Natural killer cell (primary cell): ENCODE data around the gene LRR1. TPM values are rescaled to one million over a fixed set of nuclear protein-coding genes. Genes with fewer than 3 reads are reported as not detected.

Experiments
- ATAC-seq, 3 donors: fragments of 150-1000 bp in 2 of 3; fragments of 200-7000 bp in 1 of 3; cut with Tn5 transposase; 1 replicate in 1 of 3; 2 replicates in 2 of 3; pipeline ENCODE4 v1.10.0; 2021; ENCODE audit warnings: mild to moderate bottlenecking in 2 of 3, moderate library complexity in 2 of 3
- DNase-seq, 2 donors: peaks; one replicate each; pipeline versions ENCODE4 v3.0.0 to v3.0.0-alpha.2; 2013 to 2021; ENCODE audit warnings: mixed read lengths in 1 of 2
- H3K27ac ChIP-seq: one replicate; pipeline ENCODE4 v1.5.1; 2013; ENCODE audit warnings: mild to moderate bottlenecking, low read length
- H3K27me3 ChIP-seq: one replicate; pipeline ENCODE4 v1.6.1; 2013; ENCODE audit warnings: low read length; ENCODE audit not compliant: control insufficient read depth, insufficient read depth
- H3K36me3 ChIP-seq: one replicate; pipeline ENCODE4 v1.6.1; 2013; ENCODE audit warnings: low read length; ENCODE audit not compliant: control insufficient read depth, insufficient read depth
- H3K4me1 ChIP-seq: one replicate; pipeline ENCODE4 v1.6.1; 2013; ENCODE audit warnings: low read length; ENCODE audit not compliant: control insufficient read depth, insufficient read depth
- H3K4me3 ChIP-seq: one replicate; pipeline ENCODE4 v1.5.1; 2013; ENCODE audit warnings: low read length
- H3K9me3 ChIP-seq: one replicate; pipeline ENCODE4 v1.6.1; 2013; ENCODE audit warnings: low read length; ENCODE audit not compliant: control insufficient read depth, insufficient read depth
- H3K27ac Mint-ChIP-seq, 2 donors: one replicate each; pipeline ENCODE4 v1.8.0; 2022; ENCODE audit warnings: mild to moderate bottlenecking in 2 of 2, mixed read lengths in 2 of 2, moderate library complexity in 1 of 2
- H3K27me3 Mint-ChIP-seq, 2 donors: one replicate each; pipeline ENCODE4 v1.8.0; 2022; ENCODE audit warnings: low read depth in 2 of 2, mixed read lengths in 2 of 2
- H3K36me3 Mint-ChIP-seq: one replicate; pipeline ENCODE4 v1.8.0; 2022; ENCODE audit warnings: mixed read lengths
- H3K4me1 Mint-ChIP-seq, 2 donors: one replicate each; pipeline ENCODE4 v1.8.0; 2022; ENCODE audit warnings: mixed read lengths in 2 of 2
- H3K4me3 Mint-ChIP-seq: one replicate; pipeline ENCODE4 v1.8.0; 2022; ENCODE audit warnings: mild to moderate bottlenecking, moderate library complexity, mixed read lengths
- H3K9me3 Mint-ChIP-seq, 2 donors: one replicate each; pipeline ENCODE4 v1.8.0; 2022; ENCODE audit warnings: mixed read lengths in 2 of 2
- WGBS: methylation state at CpG from one replicate; pipeline ENCODE4 v1.1.7; 2013; ENCODE audit warnings: missing lambda C conversion rate; ENCODE audit not compliant: insufficient coverage; 5-methylcytosine and 5-hydroxymethylcytosine counted together
- intact Hi-C: fragments of 100-400 bp; cut with micrococcal nuclease; formaldehyde crosslinking; loops from one replicate; pipeline ENCODE4 v1.14.2; 2022
- total RNA-seq, 4 donors: library from RNA; stranded (reverse); fragments of 120-200 nt in 1 of 4; gene quantifications; one replicate each; pipeline versions ENCODE4 v1.2.3 to v1.2.4, GENCODE V29; 2013 to 2022
- TF ChIP-seq, protein P1 (sequence below): fragments of 200-600 bp; IDR thresholded peaks from one replicate; pipeline ENCODE4 v1.8.0; 2022; ENCODE audit warnings: antibody characterized with exemption

The LRR1 gene
- total RNA-seq, 3 donors from 2014 or later (not counting 1 experiment from before 2014, with no cell fraction given) = 8.1 to 11.7 (median 8.7) TPM

DNA sequence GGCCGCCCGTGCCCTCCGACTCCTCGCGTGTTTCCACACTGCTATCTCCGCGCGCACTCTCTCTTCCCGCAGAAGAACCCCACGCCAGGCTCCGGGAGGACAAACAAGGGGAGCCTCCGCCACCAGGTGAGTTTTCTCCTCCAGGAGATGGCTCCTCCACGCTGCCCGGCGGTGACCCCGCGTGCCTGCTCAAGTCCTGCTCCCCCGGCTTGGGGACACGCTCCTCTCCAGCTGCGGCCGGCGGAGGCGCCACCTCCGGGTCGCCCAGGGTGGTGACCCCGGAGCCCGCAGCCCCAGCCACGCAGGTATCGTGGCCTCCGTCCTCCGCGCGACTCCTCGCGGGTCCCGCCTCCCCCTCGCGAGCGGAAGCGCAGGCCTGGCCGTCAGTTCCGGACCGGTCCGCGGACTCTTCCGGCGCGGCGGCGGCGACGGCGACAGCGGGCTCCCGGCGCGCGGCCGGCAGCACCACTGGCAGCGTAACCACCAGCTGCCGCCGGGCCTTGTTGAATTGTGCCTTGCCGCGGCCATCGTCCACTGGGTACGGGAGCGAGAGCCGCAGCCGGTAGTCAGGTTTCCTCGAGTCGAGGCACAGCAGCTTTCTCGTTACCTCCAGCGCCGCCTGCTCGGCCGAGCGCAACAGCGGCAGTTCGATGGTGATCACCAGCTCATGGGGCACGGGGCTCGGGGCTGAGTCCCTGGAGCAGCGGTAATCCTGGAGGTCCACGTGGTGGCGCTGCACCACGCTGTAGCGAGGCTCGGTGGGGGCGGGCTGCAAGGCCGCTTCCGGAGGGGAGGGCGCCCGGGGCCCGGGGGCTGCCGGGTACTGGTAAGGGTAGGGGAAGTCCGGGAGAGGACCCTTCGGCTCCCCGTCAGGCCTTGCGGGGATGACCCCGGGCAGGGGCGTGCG, 35.2 kb downstream of the LRR1 start:
- Mint-ChIP-seq H3K9me3 (no peaks in the 10 kb centered on the region), H3K36me3 (peaks cover 6% of the 10 kb centered on the region), H3K27me3 (no peaks in the 10 kb centered on the region), H3K4me3 (peak overlapping the region; percentile 97), H3K27ac (peak overlapping the region; percentile 96), H3K4me1 (peaks cover 31 to 44% of the 10 kb centered on the region in 2 donors)
- H3K4me1 ChIP-seq = peaks cover 32% of the 10 kb centered on the region
- H3K9me3 ChIP-seq = no peaks in the 10 kb centered on the region
- intact Hi-C loops = loop anchor here (1.0 to 10.0 kb wide), 7 partner anchors 14 to 591 kb away; partner anchors contain the start of genes KLHDC2, MGAT2, NEMF and RPL36AL
- WGBS = under 1% methylated on average over 101 of the region's 101 CpGs
- ATAC-seq (peak; percentile 84 to 95 (median 84)), DNase-seq (peak; percentile 91 to 97)
- TF ChIP-seq, protein P1, sequence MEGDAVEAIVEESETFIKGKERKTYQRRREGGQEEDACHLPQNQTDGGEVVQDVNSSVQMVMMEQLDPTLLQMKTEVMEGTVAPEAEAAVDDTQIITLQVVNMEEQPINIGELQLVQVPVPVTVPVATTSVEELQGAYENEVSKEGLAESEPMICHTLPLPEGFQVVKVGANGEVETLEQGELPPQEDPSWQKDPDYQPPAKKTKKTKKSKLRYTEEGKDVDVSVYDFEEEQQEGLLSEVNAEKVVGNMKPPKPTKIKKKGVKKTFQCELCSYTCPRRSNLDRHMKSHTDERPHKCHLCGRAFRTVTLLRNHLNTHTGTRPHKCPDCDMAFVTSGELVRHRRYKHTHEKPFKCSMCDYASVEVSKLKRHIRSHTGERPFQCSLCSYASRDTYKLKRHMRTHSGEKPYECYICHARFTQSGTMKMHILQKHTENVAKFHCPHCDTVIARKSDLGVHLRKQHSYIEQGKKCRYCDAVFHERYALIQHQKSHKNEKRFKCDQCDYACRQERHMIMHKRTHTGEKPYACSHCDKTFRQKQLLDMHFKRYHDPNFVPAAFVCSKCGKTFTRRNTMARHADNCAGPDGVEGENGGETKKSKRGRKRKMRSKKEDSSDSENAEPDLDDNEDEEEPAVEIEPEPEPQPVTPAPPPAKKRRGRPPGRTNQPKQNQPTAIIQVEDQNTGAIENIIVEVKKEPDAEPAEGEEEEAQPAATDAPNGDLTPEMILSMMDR = peak; percentile 89
- H3K4me3 ChIP-seq = peak overlapping the region; percentile 98
- peak overlapping the region; percentile 93 for H3K27ac ChIP-seq
- H3K27me3 ChIP-seq = no peaks in the 10 kb centered on the region
- peaks cover 10% of the 10 kb centered on the region for H3K36me3 ChIP-seq

DNA sequence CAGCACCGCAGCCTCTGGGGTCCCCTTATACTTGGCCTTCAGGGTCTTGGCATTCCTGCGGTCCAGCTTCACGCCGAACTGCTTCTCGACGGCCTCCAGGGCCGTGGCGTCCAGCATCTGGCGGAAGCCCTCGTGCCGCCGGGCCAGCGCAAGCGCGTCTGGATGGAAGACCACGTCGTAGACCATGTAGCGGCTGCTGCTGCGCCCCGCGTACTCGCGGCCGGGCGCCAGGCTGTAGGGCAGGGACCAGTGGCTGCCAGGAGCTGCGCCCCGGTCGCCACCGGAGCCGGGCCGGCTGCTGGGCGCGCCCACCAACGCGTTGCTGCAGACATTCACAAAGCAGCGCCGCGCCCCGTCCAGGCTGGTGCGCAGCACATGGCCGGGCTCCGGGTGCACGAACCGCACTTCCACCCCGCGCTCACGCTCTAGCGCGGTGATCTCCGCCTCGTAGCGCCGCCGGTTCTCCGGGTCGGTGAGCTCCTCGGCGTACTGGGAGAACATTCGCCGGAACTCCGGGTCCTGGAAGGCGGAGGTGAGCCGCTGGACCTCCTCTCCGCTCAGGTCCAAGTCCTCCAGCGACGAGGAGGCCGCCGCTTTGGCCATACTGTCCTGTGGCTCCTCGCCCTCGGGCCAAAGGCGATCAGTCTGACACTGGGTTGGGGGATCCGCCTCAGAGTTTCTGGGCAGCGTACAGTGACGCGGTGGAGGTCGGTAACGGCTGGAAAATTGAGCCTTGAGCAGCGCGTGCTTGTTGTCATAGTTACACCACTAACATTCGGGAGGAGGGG, 36.0 kb downstream of the LRR1 start, which contains the start of gene DNAAF2:
Gene DNAAF2 (minus strand): TSS at position 698 of the 788 bp plus-strand sequence. CDS start 95 bp downstream, at position 603.
- H3K4me1 Mint-ChIP-seq = peaks cover 35 to 44% of the 10 kb centered on the region in 2 donors

DNA sequence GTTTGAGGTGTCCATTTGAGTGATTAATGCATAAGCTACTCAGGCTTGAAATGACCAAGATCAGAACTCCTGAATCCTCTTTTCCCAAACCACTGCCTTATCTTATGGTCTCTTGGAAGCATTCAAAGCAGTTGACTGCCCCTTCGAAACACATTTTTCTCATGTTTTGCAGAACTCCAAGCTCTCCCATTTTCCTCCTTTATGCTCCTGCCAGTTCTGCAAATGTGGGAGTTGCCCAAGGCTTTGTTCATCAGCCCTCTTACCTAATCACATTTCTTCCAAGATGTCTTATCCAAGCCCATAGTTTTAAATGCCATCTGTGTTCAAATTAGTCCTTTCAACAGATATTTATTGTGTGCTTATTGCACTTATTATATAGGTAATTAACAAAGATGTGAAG, 38.1 kb downstream of the LRR1 start:
- Histone ChIP-seq H3K9me3 (no peaks in the 10 kb centered on the region), H3K27ac (no peak overlapping the region), H3K36me3 (peaks cover 13% of the 10 kb centered on the region), H3K27me3 (no peaks in the 10 kb centered on the region), H3K4me1 (peaks cover 28% of the 10 kb centered on the region), H3K4me3 (no peak overlapping the region)
- ATAC-seq = no peak
- H3K4me3 Mint-ChIP-seq = peak overlapping the region; percentile 97
- H3K27me3 Mint-ChIP-seq = no peaks in the 10 kb centered on the region
- TF ChIP-seq, protein P1 = no peak
- DNase-seq = no peak
- H3K27ac Mint-ChIP-seq = peak overlapping the region; percentile 96
- peaks cover 37 to 45% of the 10 kb centered on the region in 2 donors for H3K4me1 Mint-ChIP-seq
- H3K9me3 Mint-ChIP-seq = no peaks in the 10 kb centered on the region
- WGBS = 100% methylated on average over 1 of the region's 1 CpG
- H3K36me3 Mint-ChIP-seq = peaks cover 7% of the 10 kb centered on the region
- intact Hi-C loops = loop anchor here (10.0 kb wide), 1 partner anchor 588 kb away; no protein-coding TSS in a partner anchor

More for the DNA sequence above, 36.0 kb downstream of the LRR1 start, which contains the start of gene DNAAF2:
- TF ChIP-seq, protein P1 = no peak
- Histone ChIP-seq H3K4me1 (peaks cover 32% of the 10 kb centered on the region), H3K4me3 (peak within 1 kb of the TSS; percentile 98), H3K9me3 (no peaks in the 10 kb centered on the region), H3K27ac (peak within 1 kb of the TSS; percentile 93), H3K27me3 (no peaks in the 10 kb centered on the region), H3K36me3 (peaks cover 11% of the 10 kb centered on the region)
- Mint-ChIP-seq H3K4me3 (peak within 1 kb of the TSS; percentile 97), H3K27ac (peak within 1 kb of the TSS; percentile 96), H3K36me3 (peaks cover 7% of the 10 kb centered on the region), H3K27me3 (no peaks in the 10 kb centered on the region), H3K9me3 (no peaks in the 10 kb centered on the region)
- intact Hi-C loops = loop anchor here (1.0 to 10.0 kb wide), 8 partner anchors 14 to 590 kb away; partner anchors contain the start of genes KLHDC2, MGAT2, NEMF and POLE2
- DNase-seq = peak; percentile 58 to 87
- ATAC-seq = peak; percentile 38 to 68 (median 43)
- WGBS = under 1% methylated on average over 80 of the region's 80 CpGs
